Epithelial cell of prostate (primary cell): Measurements from ENCODE around the gene NAA38.
A peak's percentile ranks its signal among the peaks of the same experiment; 100 is the strongest.

ENCODE experiments used
- DNase-seq: peaks from one replicate; pipeline ENCODE4 v3.0.0-alpha.2; 2011; ENCODE audit warnings: low read depth, low spot score
- H3K27ac ChIP-seq: fragments of 450-650 bp; 2 replicates; pipeline ENCODE4 v1.5.1; 2017; ENCODE audit warnings: mild to moderate bottlenecking

NAA38 gene

DNA sequence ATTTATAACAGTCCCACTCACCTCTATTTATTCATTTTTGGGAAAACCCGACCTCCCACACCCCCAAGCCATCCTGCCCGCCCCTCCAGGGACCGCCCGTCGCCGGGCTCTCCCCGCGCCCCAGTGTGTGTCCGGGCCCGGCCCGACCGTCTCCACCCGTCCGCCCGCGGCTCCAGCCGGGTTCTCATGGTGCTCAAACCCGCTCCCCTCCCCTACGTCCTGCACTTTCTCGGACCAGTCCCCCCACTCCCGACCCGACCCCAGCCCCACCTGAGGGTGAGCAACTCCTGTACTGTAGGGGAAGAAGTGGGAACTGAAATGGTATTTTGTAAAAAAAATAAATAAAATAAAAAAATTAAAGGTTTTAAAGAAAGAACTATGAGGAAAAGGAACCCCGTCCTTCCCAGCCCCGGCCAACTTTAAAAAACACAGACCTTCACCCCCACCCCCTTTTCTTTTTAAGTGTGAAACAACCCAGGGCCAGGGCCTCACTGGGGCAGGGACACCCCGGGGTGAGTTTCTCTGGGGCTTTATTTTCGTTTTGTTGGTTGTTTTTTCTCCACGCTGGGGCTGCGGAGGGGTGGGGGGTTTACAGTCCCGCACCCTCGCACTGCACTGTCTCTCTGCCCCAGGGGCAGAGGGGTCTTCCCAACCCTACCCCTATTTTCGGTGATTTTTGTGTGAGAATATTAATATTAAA, 3.1 kb downstream of the NAA38 start:
- DNase-seq = no peak
- H3K27ac ChIP-seq = no peak overlapping the region

GRCh38 chr17:7853691-7854038, 3.7 kb downstream of the NAA38 start:
- DNase-seq = no peak
- no peak overlapping the region for H3K27ac ChIP-seq

GRCh38 chr17:7852919-7853690, 4.3 kb downstream of the NAA38 start:
- no peak overlapping the region for H3K27ac ChIP-seq
- DNase-seq = no peak

GRCh38 chr17:7852262-7852670, 5.1 kb downstream of the NAA38 start:
- DNase-seq = no peak
- no peak overlapping the region for H3K27ac ChIP-seq

- H3K27ac ChIP-seq = no peak overlapping the region
- no peak for DNase-seq
Measured at GRCh38 chr17:7851438-7852261, 5.7 kb downstream of the NAA38 start.

DNA sequence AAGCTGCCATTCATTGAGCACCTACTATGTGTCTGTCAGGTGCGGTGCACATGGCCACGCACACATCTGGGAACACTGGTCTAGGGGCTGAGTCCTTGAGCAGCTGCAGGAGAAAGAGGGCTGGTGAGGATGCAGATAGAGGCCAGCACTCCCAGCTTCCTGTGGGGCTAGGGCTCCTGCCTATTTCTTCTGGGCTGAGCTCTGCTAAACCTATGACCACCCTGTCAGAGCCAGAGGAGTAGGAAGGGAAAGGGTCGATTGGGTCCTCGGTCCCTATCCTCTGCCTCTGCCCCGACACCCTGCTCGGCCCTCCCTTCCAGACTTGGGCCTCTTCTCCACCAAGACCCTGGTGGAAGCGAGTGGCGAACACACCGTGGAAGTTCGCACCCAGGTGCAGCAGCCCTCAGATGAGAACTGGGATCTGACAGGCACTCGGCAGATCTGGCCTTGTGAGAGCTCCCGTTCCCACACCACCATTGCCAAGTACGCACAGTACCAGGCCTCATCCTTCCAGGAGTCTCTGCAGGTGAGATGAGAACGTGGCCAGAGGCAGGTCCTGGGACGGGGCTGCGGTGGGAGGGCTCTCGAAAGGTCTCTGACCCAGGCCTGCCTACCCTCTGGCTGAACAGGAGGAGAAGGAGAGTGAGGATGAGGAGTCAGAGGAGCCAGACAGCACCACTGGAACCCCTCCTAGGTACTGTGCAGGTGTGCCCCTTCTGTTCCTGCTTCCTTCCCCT, 6.5 kb downstream of the NAA38 start:
- no peak overlapping the region for H3K27ac ChIP-seq
- DNase-seq = no peak

DNA sequence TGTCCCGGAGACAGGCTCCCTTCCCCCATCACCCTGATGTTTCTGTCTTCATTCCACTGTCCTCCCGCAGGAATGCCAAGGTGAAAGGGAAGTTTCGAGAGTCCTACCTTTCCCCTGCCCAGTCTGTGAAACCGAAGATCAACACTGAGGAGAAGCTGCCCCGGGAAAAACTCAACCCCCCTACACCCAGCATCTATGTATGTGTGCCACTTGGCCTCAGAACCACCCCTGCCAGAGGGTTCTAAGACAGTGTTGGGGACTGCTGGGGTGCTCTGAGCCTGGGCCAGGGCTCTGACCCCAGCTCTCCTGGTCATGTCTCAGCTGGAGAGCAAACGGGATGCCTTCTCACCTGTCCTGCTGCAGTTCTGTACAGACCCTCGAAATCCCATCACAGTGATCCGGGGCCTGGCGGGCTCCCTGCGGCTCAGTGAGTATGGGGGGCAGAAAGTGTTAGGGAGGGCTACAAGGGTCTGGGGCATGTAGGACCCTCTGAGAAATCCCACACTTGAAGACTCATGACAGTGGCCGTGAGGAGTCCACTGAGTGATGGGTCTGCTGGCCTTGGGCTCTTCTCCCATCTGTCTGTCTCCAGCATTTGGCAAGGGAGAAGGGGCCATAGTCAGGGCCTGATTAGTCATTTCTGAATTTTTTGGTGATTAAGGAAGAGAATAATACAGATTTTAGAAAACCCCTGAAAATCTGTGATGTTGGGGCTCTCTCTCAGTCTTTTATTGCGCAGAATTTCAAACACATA, 7.4 kb downstream of the NAA38 start:
- H3K27ac ChIP-seq = no peak overlapping the region
- DNase-seq = no peak

- no peak overlapping the region for H3K27ac ChIP-seq
- DNase-seq = no peak
Measured at GRCh38 chr17:7849130-7849750, 8.1 kb downstream of the NAA38 start.

GRCh38 chr17:7848739-7849129, 8.6 kb downstream of the NAA38 start:
- H3K27ac ChIP-seq = no peak overlapping the region
- no peak for DNase-seq

- no peak overlapping the region for H3K27ac ChIP-seq
- no peak for DNase-seq
Measured at GRCh38 chr17:7848131-7848579, 9.2 kb downstream of the NAA38 start.

- H3K27ac ChIP-seq = no peak overlapping the region
- DNase-seq = no peak
Measured at GRCh38 chr17:7846765-7847661, 10.3 kb downstream of the NAA38 start.

DNA sequence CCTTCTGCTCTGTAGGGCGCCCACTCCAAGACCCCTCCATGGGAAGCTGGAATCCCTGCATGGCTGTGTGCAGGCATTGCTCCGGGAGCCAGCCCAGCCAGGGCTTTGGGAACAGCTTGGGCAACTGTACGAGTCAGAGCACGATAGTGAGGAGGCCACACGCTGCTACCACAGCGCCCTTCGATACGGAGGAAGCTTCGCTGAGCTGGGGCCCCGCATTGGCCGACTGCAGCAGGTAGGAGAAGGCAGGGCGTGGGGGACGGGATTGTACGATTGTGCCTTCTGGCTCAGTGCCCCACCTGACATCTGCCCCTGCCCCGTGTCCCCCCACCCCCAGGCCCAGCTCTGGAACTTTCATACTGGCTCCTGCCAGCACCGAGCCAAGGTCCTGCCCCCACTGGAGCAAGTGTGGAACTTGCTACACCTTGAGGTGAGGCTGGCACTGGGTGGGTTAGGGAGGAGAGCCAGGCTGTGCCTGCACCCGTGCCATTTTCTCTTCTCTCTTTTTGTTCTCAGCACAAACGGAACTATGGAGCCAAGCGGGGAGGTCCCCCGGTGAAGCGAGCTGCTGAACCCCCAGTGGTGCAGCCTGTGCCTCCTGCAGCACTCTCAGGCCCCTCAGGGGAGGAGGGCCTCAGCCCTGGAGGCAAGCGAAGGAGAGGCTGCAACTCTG, 11.2 kb downstream of the NAA38 start:
- DNase-seq = no peak
- no peak overlapping the region for H3K27ac ChIP-seq

DNA sequence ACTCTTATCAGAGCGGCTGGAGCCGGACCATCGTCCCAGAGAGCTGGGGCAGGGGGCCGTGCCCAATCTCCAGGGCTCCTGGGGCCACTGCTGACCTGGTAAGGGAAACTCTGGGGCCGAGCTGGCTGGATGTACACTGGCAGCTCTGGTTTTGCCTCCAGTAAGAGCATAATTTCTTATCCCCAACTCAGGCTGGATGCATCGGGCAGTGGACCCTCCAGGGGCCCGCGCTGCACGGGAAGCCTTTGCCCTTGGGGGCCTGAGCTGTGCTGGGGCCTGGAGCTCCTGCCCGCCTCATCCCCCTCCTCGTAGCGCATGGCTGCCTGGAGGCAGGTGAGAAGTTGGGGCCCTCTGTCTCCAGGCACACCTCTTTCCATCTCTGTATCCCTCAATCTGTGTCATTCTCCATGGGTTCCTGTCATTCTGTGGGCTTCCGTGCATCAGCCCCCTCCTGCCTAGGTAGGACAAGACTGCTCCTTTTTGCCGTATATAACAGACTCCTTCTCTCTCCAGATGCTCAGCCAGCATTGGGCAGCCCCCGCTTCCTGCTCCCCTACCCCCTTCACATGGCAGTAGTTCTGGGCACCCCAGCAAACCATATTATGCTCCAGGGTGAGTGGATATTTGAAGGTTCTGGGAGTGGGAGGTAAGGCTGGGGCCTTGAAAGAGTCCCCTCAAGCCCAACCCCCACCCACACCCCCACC, 11.8 kb downstream of the NAA38 start:
- no peak for DNase-seq
- H3K27ac ChIP-seq = peak overlapping the region; percentile 100

- peak overlapping the region; percentile 100 for H3K27ac ChIP-seq
- DNase-seq = peak; percentile 76
Measured at GRCh38 chr17:7844292-7845154, 12.8 kb downstream of the NAA38 start.

DNA sequence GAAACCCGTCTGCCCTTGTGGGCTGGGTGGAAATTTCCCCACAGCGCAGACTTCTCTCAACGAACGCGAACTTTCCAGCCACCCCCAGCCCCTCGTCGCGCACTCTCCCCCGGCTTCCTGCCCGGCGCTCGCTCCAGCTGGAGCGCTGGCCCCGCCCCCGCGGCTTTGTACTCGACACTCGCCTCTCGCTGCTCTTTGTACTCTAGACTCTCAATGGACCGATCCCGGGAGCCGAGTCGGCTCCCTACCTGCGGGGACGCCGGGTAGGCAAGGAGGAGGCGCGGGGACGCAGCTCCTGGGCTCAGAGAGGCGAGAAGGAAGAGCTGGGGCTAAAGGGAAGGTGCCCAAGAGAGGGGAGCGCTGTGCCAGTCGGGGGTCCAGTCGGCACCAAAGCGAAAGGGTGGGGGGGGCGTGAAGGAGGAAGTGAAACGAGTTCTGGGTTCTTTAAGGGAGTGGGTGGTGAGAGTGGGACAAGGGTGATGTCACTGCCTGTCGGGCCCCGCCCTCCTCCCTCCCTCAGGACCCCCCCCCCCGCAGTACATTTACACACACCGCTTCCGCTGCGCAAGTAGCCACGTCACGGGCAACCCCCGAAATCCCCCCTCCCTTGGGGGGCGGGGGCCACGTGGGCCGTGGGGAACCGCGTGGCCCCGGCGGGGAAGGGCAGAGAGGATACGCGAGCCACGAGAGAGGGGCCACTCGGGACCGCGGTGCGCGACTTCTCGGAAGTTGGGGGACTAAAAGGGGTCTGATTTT, 13.6 kb downstream of the NAA38 start:
- peak overlapping the region; percentile 100 for H3K27ac ChIP-seq
- DNase-seq = no peak

GRCh38 chr17:7843257-7843535, 14.2 kb downstream of the NAA38 start:
- no peak for DNase-seq
- peak overlapping the region; percentile 100 for H3K27ac ChIP-seq
